OCI-LY1 (cell line): ENCODE results near the gene TOP3B.

Source experiments
- EZH2 ChIP-seq: fragments of 200-600 bp; sonication (generic), shearing (Covaris generic); IDR thresholded peaks from 2 replicates; pipeline ENCODE4 v1.8.0; 2017; ENCODE audit warnings: borderline replicate concordance, mixed run types, mild to moderate bottlenecking, antibody characterized with exemption, low read length, moderate library complexity, mixed read lengths
- TF ChIP-seq, protein P1 (sequence below): fragments of 200-600 bp; sonication (generic), shearing (Covaris generic); IDR thresholded peaks from 2 replicates; pipeline ENCODE4 v1.5.1; 2017; ENCODE audit warnings: mild to moderate bottlenecking, antibody characterized with exemption, low read length, moderate library complexity, mixed read lengths

DNA sequence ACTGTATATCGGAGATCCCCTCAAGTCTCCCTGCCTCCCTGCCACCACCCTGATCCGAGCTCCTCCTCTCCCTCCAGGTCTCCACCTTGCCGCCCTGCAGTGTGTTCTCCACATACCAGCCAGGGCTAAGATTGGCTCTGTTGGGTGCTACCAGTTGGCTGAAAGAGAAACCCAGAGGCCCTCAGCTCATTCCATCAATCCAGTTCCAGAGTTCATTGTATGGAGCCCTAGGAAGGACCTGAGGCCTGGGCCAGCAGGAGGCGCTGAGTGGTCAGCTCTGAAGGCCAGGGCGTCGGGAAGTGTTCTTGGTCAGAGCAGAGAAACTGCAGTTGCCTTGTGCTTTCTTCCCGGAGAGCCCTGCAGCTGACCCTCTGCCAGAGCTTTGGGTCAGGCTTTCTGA, 2.2 kb upstream of the TOP3B start:
- TF ChIP-seq EZH2: no peak
- TF ChIP-seq, protein P1, sequence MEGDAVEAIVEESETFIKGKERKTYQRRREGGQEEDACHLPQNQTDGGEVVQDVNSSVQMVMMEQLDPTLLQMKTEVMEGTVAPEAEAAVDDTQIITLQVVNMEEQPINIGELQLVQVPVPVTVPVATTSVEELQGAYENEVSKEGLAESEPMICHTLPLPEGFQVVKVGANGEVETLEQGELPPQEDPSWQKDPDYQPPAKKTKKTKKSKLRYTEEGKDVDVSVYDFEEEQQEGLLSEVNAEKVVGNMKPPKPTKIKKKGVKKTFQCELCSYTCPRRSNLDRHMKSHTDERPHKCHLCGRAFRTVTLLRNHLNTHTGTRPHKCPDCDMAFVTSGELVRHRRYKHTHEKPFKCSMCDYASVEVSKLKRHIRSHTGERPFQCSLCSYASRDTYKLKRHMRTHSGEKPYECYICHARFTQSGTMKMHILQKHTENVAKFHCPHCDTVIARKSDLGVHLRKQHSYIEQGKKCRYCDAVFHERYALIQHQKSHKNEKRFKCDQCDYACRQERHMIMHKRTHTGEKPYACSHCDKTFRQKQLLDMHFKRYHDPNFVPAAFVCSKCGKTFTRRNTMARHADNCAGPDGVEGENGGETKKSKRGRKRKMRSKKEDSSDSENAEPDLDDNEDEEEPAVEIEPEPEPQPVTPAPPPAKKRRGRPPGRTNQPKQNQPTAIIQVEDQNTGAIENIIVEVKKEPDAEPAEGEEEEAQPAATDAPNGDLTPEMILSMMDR: peak; percentile 66
